Renal pelvis (tissue), 4 donors: ENCODE data around the gene PRKCZ. TPM values are rescaled to one million over a fixed set of nuclear protein-coding genes. Genes with fewer than 3 reads are reported as not detected.

Experiments
- DNase-seq: peaks from one replicate; pipeline ENCODE4 v3.0.0-alpha.2; 2013
- polyA plus RNA-seq, 3 donors: library from polyadenylated mRNA; unstranded; fragments of 120-200 nt; gene quantifications; one replicate each; pipeline ENCODE4 v1.2.1, GENCODE V29; 2013; ENCODE audit not compliant: insufficient read length in 3 of 3

Gene PRKCZ
- polyA plus RNA-seq, 3 donors: 33.2 to 37.7 (median 34.5) TPM

- no peak for DNase-seq
Observed at GRCh38 chr1:2098839-2099785, 48.9 kb downstream of the PRKCZ start.

- DNase-seq: no peak
Observed at GRCh38 chr1:2099886-2100779, 49.9 kb downstream of the PRKCZ start.

- DNase-seq: no peak
Observed at GRCh38 chr1:2100780-2101108, 50.5 kb downstream of the PRKCZ start.

DNA sequence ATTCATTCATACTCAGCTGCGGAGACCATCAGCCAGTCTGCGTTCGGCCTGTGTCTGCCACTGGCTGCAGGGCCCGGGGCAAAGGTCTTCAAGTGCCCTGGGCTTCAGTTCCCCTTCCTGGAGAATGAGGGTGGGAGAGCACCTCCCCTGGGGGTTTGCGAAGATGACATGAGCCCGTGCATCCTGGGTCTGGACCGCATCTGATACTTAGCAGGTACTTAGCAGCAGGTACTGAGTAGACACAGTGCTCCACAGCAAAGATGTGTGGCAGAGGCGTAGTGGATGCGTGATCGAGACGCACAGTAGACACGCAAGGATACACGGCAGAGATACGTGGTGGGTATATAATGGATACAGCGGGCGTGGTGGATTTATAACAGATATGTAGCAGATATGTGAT is 51.3 kb downstream of the PRKCZ start:
- DNase-seq: no peak

DNA sequence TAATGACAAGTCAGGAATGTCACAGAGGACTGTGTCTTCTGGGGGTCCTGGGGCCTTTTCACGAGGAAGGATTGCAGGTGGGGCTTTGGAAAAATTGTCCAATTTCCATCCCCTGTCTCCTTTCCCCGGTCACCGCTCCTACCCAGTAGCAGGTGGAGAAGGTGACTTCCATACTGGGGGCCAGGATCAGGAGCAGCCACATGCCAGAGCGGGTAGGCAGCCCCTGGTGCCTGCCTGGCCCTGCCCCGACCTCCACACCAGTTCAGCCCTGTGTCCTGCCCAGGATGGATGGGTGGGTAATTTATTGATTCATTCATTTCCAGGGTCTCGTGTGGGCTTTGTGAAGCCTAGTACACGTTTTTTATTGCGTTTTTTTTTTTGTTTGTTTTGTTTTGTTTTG is 51.7 kb downstream of the PRKCZ start:
- no peak for DNase-seq

- no peak for DNase-seq
Observed at GRCh38 chr1:2102753-2103152, 52.5 kb downstream of the PRKCZ start.

DNA sequence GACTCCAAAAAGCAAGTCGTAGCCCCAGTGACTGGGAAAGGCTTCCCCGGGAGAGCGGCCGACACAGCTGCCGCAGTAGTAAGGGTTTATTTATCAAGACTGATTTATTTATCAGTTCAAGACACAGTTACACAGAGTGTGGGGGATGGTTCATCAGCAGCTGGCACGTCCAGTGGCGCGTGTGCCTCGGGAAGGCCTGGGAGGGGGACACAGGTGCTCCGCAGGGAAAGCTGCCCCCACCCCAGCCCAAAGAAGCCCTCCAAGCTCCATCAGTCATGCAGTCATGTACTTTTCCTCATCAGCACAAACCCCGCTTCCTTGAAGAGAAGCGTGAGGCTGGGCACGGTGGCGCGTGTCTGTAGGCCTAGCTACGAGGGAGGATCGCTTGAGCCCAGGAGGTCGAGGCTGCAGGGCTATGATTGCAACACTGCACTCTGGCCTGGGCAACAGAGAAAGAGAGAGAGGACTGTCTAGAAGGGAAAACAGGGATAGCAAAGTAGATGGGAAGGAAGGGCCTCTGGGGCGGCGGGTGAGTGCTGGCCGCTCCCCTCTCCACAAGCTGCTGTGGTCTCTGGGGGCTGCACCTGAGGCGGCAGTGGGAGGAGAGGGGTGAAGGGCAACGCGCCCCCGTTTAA is 53.2 kb downstream of the PRKCZ start:
- DNase-seq: no peak

- DNase-seq: no peak
Observed at GRCh38 chr1:2103901-2104590, 53.8 kb downstream of the PRKCZ start.

GRCh38 chr1:2104621-2105427 is 54.6 kb downstream of the PRKCZ start:
- no peak for DNase-seq

GRCh38 chr1:2105781-2106524 is 55.7 kb downstream of the PRKCZ start:
- no peak for DNase-seq

GRCh38 chr1:2106659-2107405 is 56.6 kb downstream of the PRKCZ start:
- no peak for DNase-seq

- no peak for DNase-seq
Observed at GRCh38 chr1:2107586-2108212, 57.5 kb downstream of the PRKCZ start.

DNA sequence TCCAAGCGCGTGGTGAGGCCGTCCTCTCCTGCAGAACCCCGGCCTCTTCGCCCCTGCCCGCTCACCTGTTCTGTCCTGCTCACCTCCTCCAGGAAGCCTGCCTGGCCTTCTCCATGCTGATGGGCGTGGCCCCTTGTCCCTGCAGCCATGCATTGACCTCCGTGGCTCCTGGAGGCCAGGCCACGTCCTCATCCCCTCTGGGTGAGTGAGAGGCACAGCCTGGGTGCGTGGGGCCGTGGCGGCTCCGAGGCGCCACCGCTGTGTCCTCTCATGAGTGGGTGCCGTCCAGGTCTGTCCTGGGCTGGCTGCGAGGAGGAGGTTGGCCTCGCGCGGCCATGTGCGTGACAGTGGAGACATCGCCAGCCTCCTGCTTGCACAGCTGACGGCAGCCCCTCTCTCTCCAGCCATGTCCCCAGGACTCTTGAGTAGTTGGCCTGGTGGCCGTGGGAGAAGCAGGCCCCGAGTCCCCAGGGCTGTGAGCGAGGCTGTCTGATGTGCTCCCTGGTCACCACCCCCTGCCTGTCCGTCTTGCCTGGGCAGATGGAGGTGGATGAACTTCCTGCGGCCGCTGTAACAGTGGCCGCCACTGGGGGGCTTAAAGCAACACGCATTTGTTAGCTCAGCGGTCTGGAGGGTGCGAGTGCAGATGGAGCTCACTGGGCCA is 58.1 kb downstream of the PRKCZ start:
- no peak for DNase-seq

GRCh38 chr1:2108877-2109580 is 58.8 kb downstream of the PRKCZ start:
- DNase-seq: no peak

- no peak for DNase-seq
Observed at GRCh38 chr1:2109581-2110021, 59.4 kb downstream of the PRKCZ start.

DNA sequence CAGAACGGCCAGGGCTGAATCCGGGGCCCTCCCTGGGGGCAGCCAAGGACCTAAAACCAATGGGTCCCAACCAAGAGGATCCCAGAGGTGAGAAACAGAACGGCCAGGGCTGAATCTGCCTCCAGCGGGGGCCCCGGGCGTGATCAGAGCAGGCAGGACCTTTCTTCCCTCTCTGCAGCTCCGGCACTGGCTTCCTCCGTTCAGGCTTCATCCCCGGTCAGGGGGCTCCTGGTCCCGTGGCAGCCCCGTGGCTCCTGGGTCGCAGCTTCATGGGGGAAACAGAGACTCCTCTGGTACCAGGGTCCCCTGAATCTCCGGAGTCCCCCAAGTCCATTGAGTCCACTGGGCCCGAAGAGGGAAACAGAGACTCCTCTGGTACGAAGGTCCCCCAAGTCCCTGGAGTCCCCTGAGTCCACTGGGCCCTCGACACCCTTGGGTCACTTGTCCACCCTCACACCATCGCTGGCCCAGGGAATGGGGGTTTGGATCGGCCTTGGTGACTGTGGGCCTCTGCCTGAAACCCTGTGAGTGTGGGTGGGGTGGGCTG is 60.1 kb downstream of the PRKCZ start:
- no peak for DNase-seq
